ENCODE data around the gene TRNAU1AP.

DNA sequence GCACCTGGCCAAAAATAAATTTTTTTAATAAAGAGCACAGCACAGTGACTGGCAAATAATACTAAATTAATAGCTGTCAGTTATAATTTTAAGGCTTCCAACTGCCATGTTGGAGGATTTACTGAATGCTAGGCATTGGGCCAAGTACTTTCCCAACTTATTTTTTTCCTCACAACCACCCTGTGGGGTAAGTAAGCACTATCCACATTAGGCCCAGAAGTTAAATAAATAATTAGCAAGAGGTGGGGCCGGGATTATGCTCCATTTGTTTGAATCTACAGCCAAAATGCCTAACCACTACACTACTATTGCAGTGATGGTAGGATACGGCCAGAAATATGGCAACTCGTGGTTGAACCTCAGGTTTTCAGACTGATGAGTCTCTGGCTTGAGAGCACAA, 4.6 kb upstream of the TRNAU1AP start:
- TF ChIP-seq, protein P1, sequence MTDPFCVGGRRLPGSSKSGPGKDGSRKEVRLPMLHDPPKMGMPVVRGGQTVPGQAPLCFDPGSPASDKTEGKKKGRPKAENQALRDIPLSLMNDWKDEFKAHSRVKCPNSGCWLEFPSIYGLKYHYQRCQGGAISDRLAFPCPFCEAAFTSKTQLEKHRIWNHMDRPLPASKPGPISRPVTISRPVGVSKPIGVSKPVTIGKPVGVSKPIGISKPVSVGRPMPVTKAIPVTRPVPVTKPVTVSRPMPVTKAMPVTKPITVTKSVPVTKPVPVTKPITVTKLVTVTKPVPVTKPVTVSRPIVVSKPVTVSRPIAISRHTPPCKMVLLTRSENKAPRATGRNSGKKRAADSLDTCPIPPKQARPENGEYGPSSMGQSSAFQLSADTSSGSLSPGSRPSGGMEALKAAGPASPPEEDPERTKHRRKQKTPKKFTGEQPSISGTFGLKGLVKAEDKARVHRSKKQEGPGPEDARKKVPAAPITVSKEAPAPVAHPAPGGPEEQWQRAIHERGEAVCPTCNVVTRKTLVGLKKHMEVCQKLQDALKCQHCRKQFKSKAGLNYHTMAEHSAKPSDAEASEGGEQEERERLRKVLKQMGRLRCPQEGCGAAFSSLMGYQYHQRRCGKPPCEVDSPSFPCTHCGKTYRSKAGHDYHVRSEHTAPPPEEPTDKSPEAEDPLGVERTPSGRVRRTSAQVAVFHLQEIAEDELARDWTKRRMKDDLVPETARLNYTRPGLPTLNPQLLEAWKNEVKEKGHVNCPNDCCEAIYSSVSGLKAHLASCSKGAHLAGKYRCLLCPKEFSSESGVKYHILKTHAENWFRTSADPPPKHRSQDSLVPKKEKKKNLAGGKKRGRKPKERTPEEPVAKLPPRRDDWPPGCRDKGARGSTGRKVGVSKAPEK (CRISPR knock-in tag; IDR thresholded peaks at IDR 0.05; ENCODE audit: borderline replicate concordance), result no peak
- TF ChIP-seq, protein P2, sequence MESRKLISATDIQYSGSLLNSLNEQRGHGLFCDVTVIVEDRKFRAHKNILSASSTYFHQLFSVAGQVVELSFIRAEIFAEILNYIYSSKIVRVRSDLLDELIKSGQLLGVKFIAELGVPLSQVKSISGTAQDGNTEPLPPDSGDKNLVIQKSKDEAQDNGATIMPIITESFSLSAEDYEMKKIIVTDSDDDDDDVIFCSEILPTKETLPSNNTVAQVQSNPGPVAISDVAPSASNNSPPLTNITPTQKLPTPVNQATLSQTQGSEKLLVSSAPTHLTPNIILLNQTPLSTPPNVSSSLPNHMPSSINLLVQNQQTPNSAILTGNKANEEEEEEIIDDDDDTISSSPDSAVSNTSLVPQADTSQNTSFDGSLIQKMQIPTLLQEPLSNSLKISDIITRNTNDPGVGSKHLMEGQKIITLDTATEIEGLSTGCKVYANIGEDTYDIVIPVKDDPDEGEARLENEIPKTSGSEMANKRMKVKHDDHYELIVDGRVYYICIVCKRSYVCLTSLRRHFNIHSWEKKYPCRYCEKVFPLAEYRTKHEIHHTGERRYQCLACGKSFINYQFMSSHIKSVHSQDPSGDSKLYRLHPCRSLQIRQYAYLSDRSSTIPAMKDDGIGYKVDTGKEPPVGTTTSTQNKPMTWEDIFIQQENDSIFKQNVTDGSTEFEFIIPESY (CRISPR knock-in tag; IDR thresholded peaks at IDR 0.05), result no peak
- TF ChIP-seq, protein P3, sequence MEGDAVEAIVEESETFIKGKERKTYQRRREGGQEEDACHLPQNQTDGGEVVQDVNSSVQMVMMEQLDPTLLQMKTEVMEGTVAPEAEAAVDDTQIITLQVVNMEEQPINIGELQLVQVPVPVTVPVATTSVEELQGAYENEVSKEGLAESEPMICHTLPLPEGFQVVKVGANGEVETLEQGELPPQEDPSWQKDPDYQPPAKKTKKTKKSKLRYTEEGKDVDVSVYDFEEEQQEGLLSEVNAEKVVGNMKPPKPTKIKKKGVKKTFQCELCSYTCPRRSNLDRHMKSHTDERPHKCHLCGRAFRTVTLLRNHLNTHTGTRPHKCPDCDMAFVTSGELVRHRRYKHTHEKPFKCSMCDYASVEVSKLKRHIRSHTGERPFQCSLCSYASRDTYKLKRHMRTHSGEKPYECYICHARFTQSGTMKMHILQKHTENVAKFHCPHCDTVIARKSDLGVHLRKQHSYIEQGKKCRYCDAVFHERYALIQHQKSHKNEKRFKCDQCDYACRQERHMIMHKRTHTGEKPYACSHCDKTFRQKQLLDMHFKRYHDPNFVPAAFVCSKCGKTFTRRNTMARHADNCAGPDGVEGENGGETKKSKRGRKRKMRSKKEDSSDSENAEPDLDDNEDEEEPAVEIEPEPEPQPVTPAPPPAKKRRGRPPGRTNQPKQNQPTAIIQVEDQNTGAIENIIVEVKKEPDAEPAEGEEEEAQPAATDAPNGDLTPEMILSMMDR (CRISPR knock-in tag; IDR thresholded peaks at IDR 0.05), result no peak
- TF ChIP-seq ZNF10 (CRISPR knock-in tag; IDR thresholded peaks at IDR 0.05; ENCODE audit: borderline replicate concordance, low read depth) (no peak), TCF7L2 (IDR thresholded peaks at IDR 0.05; ENCODE audit: low read depth, low read length) (no peak), POLR2AphosphoS5 (IDR thresholded peaks at IDR 0.05; ENCODE audit: low read depth, low read length) (no peak), CHD4 (IDR thresholded peaks at IDR 0.05; ENCODE audit: borderline replicate concordance, low read length) (no peak)
